SJCRH30 (cell line): ENCODE results near the gene STAT3. TPM values are rescaled to one million over a fixed set of nuclear protein-coding genes. Genes with fewer than 3 reads are reported as not detected.
"Not testable (repeated sequence)": the region's sequence is repeated elsewhere in the genome, so short reads cannot be mapped to it uniquely, and the experiment has no call there.

Experiments used
- DNase-seq, 2 experiments: peaks; one replicate each; pipeline ENCODE4 v3.0.0-alpha.2; 2015 to 2020
- H3K27ac ChIP-seq: fragments of 250-450 bp; sonication (Bioruptor Pico); 2 replicates; pipeline ENCODE4 v1.5.1; 2020; ENCODE audit warnings: mild to moderate bottlenecking, moderate library complexity
- H3K27me3 ChIP-seq: fragments of 250-450 bp; sonication (Bioruptor Pico); 2 replicates; pipeline ENCODE4 v1.5.1; 2020; ENCODE audit warnings: mild to moderate bottlenecking, moderate library complexity
- H3K36me3 ChIP-seq: fragments of 250-450 bp; sonication (Bioruptor Pico); 2 replicates; pipeline ENCODE4 v1.5.1; 2020; ENCODE audit warnings: mild to moderate bottlenecking, moderate library complexity
- H3K4me1 ChIP-seq: fragments of 250-450 bp; sonication (Bioruptor Pico); 2 replicates; pipeline ENCODE4 v1.5.1; 2020; ENCODE audit warnings: mild to moderate bottlenecking, moderate library complexity
- H3K4me3 ChIP-seq: fragments of 250-450 bp; sonication (Bioruptor Pico); 2 replicates; pipeline ENCODE4 v1.5.1; 2020; ENCODE audit warnings: mild to moderate bottlenecking, moderate library complexity
- H3K9me3 ChIP-seq: fragments of 250-450 bp; sonication (Bioruptor Pico); replicated peaks from 2 replicates; pipeline ENCODE4 v1.5.1; 2020; ENCODE audit warnings: mild to moderate bottlenecking, moderate library complexity
- total RNA-seq: library from RNA; depleted of rRNA; stranded (reverse); fragments of >200 nt; shearing (Covaris generic); gene quantifications from 2 replicates; pipeline ENCODE4 v1.2.3, GENCODE V29; 2014; rRNA removed

STAT3 gene
- total RNA-seq, 1 experiment from 2014 or later = 113 TPM

DNA sequence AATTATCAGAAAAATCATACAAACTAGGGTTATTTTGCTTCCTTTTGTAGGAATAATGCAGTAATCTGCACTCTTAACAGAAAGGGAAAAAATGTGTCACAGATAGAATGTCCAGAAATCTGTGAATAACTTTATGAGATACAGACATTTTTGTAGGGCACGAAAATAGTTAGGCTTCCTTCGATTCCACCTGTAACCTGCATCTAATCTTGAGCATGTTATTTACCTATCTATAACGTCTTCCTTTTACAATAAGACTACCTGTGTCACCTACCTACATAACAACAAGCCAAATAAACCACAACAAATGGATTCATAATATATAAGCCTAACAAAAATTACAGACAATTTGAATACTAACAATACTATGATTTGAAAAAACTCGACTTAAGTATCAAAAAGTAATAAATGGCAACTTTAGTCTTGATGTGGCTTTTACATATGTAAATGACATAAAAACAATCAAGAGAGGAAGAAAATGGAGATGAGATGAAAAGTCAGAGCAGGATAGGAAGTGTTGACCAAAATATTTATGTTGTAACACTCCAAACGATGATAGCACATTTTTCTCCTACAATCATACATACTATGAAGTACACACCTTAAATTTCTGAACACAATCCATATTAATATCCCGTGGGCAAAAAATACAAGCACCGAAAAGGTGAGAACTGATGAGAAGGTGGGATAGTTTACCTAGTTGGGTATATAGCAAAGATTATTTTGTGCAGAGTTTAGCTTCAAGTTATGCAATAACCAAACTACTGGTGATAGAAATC lies 114.6 kb downstream of the STAT3 start:
- no peak overlapping the region for H3K4me3 ChIP-seq
- peaks cover 2% of the 10 kb centered on the region; the same call in 1 of the 2 replicates for H3K27me3 ChIP-seq
- no peaks in the 10 kb centered on the region for H3K9me3 ChIP-seq
- no peaks in the 10 kb centered on the region for H3K36me3 ChIP-seq
- no peak overlapping the region for H3K27ac ChIP-seq
- H3K4me1 ChIP-seq = peaks cover 15% of the 10 kb centered on the region
- DNase-seq = no peak

DNA sequence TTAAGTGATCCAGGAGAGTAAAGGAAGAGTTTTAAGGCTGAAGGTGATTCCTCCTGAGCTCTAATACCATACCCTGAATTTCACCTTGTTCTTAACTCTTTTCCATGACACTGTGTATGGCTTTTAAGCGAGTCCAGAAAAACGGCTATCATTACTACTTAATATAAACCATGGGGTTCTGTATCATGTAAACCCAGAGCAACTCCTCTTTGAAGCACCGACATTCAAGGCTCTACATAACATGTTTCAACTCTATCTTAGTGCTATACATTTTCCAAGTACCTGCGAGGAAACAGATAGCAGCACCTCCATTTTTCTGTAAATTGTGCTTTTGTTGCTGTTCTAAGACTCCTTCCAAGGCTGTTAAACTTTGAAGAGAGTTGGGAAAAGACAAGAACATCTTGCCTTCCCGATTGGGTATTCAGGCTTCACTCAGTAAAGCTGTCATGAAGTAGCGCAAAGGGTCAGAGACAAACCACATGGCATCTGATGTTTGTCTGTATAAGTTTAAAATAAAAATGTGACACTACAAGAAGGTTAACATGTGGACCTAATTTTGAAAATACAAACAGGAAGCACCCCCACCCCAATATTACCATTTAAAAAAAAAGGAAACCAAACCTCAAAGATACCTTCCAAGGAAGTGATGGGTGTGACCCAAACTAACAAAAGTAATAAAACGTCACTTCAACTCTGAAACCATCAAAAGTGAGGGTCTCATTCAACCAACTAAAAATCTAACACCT lies 115.9 kb downstream of the STAT3 start:
- no peaks in the 10 kb centered on the region for H3K9me3 ChIP-seq
- H3K36me3 ChIP-seq = no peaks in the 10 kb centered on the region
- H3K4me1 ChIP-seq = peaks cover 15% of the 10 kb centered on the region
- no peaks in the 10 kb centered on the region for H3K27me3 ChIP-seq
- no peak for DNase-seq
- H3K4me3 ChIP-seq = no peak overlapping the region
- H3K27ac ChIP-seq = no peak overlapping the region

DNA sequence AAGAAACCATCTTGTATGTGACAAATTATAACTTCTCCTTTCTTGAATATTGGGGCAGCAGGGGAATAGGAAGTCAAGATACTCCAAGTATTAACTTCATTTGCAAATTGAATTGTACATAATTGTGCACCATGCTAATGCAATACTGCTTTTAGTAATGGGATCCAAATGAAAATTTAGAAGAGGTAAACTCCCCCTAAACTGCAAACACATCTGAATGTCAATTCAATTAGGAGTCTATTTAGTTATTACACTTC lies 116.5 kb downstream of the STAT3 start:
- no peak overlapping the region for H3K27ac ChIP-seq
- H3K9me3 ChIP-seq = no peaks in the 10 kb centered on the region
- DNase-seq = no peak
- no peaks in the 10 kb centered on the region for H3K36me3 ChIP-seq
- H3K27me3 ChIP-seq = no peaks in the 10 kb centered on the region
- peaks cover 9% of the 10 kb centered on the region for H3K4me1 ChIP-seq
- H3K4me3 ChIP-seq = no peak overlapping the region

DNA sequence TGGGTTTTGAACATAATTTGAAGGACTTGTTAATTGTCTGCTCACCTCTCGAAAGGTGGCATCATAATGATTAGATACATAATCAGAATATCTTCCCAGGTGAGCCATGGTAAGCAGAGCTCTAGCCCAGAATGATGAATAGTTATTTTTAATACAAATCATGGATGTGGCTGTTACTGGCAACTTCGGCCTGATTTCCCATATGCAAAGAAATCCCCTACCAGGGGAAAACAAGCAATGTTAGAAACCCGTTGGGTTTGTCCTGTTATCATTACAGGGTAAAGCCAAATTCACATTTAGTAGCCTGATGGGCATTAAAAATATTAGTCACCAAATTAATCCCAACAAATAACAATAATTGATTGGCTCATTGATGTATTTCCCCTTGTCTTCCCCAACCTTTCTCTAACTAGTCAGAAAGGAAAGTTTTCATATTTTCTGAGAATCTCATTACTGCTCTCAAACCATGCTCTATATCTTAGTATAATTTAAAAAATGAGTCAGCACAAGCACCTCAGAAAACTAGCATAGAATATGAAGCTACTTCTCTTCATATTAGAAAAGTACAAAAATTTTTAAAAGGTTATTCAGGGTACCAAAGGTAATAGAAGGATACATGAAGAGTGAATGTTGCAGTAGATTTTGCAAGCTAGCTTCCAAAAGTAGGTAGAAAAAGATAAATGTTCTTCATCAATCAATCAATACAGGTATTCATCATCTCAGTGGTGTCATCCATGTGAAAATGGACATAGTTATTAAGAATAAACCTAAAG lies 117.0 kb downstream of the STAT3 start:
- Histone ChIP-seq H3K27ac (no peak overlapping the region), H3K4me3 (no peak overlapping the region), H3K36me3 (no peaks in the 10 kb centered on the region), H3K9me3 (no peaks in the 10 kb centered on the region), H3K4me1 (peaks cover 9% of the 10 kb centered on the region), H3K27me3 (no peaks in the 10 kb centered on the region)
- DNase-seq = no peak

DNA sequence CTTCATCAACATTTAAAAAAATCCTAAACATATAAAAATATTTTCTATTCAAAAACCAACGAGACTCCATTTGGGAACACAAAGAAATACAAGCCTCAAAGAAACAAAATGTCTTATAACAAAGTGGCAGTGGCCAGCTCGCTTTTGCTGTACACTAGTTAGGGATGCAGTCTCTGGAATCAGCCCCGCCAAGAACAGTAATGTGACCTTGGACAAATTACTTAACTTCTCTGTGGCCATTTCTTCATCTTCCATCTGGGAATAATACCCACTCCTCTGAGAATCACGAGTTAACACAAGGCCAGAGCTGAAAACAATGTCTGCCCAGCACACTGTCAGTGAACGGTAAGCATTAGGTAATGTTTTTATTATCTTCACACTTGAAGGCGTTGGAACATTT lies 117.6 kb downstream of the STAT3 start:
- peaks cover 9% of the 10 kb centered on the region for H3K4me1 ChIP-seq

DNA sequence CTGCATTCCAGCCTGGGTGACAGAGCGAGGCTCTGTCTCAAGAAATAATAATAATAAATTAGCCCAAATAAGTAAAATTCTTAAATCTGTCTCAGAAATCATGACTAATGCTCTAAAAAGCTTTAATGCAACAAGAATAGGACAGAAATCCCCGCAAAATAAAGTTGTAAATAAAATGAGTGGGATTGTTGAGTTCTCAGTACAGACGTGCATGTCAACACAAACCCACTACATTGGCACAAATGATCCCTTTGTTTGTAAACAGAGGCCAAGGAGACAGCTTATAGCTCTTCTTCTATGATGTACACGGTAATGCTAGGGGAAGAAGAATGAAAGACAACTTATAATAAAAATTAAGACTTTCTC lies 118.1 kb downstream of the STAT3 start:
- Histone ChIP-seq H3K9me3 (no peaks in the 10 kb centered on the region), H3K36me3 (no peaks in the 10 kb centered on the region), H3K27me3 (no peaks in the 10 kb centered on the region), H3K27ac (no peak overlapping the region), H3K4me3 (no peak overlapping the region), H3K4me1 (peaks cover 9% of the 10 kb centered on the region)
- DNase-seq = no peak

More for the DNA sequence above, 117.6 kb downstream of the STAT3 start:
- Histone ChIP-seq H3K9me3 (no peaks in the 10 kb centered on the region), H3K27ac (no peak overlapping the region), H3K27me3 (no peaks in the 10 kb centered on the region), H3K4me3 (no peak overlapping the region), H3K36me3 (no peaks in the 10 kb centered on the region)
- no peak for DNase-seq

DNA sequence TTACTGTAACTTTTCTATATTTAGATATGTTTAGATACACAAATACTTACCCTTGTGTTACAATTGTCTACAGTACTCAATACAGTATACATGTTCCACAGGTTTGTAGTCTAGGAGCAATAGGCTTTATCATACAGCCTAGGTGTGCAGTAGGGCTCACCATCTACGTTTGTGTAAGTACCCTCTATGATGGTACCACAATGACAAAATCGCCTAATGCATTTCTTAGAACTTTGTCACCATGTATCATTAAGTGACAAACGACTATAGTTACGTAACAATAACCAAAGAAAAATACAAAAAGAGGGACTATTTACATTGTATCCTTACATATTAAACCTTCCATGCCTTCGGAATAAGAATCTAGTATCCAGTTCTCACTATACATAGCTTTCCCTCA lies 120.0 kb downstream of the STAT3 start:
- Histone ChIP-seq H3K27me3 (no peaks in the 10 kb centered on the region), H3K9me3 (no peaks in the 10 kb centered on the region), H3K36me3 (no peaks in the 10 kb centered on the region), H3K27ac (no peak overlapping the region), H3K4me1 (no peaks in the 10 kb centered on the region; the same call in 1 of the 2 replicates), H3K4me3 (no peak overlapping the region)
- no peak for DNase-seq

DNA sequence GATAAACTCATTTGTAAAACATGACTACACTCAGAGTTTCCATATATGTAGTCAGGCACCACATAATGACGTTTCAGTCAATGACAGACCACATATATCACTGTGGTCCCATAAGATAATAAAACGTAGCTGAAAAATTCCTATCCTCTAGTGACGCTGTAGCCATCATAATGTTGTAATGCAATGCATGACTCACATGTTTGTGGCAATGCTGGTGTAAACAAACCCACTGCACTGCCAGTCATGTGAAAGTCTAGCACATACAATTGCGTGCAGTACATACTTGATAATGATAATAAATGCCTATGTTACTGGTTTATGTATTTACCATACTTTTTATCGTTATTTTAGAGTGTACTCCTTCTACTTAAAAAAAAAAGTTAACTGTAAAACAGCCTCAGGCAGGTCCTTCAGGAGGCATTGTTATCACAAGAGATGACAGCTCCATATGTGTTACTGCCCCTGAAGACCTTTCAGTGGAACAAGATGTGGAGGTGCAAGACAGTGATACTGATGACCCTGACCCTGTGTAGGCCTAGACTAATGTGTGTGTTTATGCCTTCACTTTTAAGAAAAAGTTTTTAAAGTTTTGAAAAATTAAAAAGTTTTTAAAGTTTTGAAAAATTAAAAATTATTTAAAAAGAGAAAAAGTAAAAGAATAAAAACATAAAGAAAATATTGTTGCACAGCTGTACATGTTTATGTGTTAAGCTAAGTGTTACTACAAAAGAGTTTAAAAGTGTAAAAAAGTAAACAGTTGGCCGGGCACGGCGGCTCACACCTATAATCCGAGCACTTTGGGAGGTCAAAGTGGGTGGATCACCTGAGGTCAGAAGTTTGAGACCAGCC lies 121.1 kb downstream of the STAT3 start:
- DNase-seq = no peak
- no peak overlapping the region for H3K27ac ChIP-seq

DNA sequence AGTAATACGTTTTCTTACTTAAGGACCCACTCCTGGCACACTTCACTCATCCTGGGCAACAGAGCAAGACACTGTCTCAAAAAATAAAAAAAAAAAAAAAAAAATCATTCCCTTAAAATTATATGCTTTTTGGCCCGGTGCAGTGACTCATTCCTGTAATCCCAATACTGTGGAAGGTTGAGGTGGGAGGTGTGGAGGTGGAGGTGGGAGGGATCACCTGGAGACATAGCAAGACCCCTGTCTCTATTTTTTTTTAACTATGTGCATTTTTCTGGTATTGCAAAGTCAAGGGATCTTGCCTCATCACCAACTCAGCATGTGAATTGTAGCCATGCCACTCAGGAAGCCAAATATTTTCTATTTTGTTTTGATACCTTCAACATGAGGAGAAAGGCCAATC lies 121.8 kb downstream of the STAT3 start:
- H3K27ac ChIP-seq = no peak overlapping the region
- H3K27me3 ChIP-seq = no peaks in the 10 kb centered on the region
- H3K9me3 ChIP-seq = no peaks in the 10 kb centered on the region
- no peaks in the 10 kb centered on the region; the same call in 1 of the 2 replicates for H3K4me1 ChIP-seq
- H3K36me3 ChIP-seq = no peaks in the 10 kb centered on the region
- no peak overlapping the region for H3K4me3 ChIP-seq
- no peak for DNase-seq

More for the DNA sequence above, 121.1 kb downstream of the STAT3 start:
- no peaks in the 10 kb centered on the region for H3K9me3 ChIP-seq
- H3K4me1 ChIP-seq = no peaks in the 10 kb centered on the region; the same call in 1 of the 2 replicates
- H3K27me3 ChIP-seq = no peaks in the 10 kb centered on the region
- H3K4me3 ChIP-seq = no peak overlapping the region
- H3K36me3 ChIP-seq = no peaks in the 10 kb centered on the region

DNA sequence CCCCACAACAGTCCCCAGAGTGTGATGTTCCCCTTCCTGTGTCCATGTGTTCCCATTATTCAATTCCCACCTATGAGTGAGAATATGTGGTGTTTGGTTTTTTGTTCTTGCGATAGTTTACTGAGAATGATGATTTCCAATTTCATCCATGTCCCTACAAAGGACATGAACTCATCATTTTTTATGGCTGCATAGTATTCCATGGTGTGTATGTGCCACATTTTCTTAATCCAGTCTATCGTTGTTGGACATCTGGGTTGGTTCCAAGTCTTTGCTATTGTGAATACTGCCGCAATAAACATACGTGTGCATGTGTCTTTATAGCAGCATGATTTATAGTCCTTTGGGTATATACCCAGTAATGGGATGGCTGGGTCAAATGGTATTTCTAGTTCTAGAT lies 123.9 kb downstream of the STAT3 start:
- not testable (repeated sequence) for H3K4me1 ChIP-seq, H3K27me3 ChIP-seq, H3K9me3 ChIP-seq, H3K4me3 ChIP-seq, DNase-seq, H3K27ac ChIP-seq, H3K36me3 ChIP-seq

Other genes with a start within 250 kb of the STAT3 start
- 90.2 and 91.1 TPM in 2 replicates for gene RAB5C, start 233.5 kb downstream of the STAT3 start, total RNA-seq
- gene KCNH4, start 207.3 kb downstream of the STAT3 start, total RNA-seq = 0.04 TPM in 1 of 2 replicates, not detected in the other
- 1.0 TPM in 1 of 2 replicates, not detected in the other for gene HCRT, start 203.0 kb downstream of the STAT3 start, total RNA-seq
- 6.7 and 9.9 TPM in 2 replicates for gene GHDC, start 193.9 kb downstream of the STAT3 start, total RNA-seq
- gene STAT5B, start 112.1 kb downstream of the STAT3 start, total RNA-seq = 25.7 and 31.1 TPM in 2 replicates
- 5.0 and 5.9 TPM in 2 replicates for gene STAT5A, start 99.9 kb downstream of the STAT3 start, total RNA-seq
- 46.9 and 47.8 TPM in 2 replicates for gene CAVIN1, start 34.8 kb upstream of the STAT3 start, total RNA-seq
- 25.3 and 30.9 TPM in 2 replicates for gene ATP6V0A1, start 70.4 kb upstream of the STAT3 start, total RNA-seq
- gene NAGLU, start 147.8 kb upstream of the STAT3 start, total RNA-seq = 20.6 and 22.2 TPM in 2 replicates
- gene HSD17B1, start 164.5 kb upstream of the STAT3 start, total RNA-seq = 0.73 and 0.76 TPM in 2 replicates
- 33.7 and 36.3 TPM in 2 replicates for gene COASY, start 173.7 kb upstream of the STAT3 start, total RNA-seq
- 44.5 and 48.4 TPM in 2 replicates for gene MLX, start 178.7 kb upstream of the STAT3 start, total RNA-seq
- gene PSMC3IP, start 189.3 kb upstream of the STAT3 start, total RNA-seq = 23.8 and 29.7 TPM in 2 replicates
- gene RETREG3, start 220.9 kb upstream of the STAT3 start, total RNA-seq = 34.5 and 36.2 TPM in 2 replicates
- 111 and 122 TPM in 2 replicates for gene TUBG1, start 221.2 kb upstream of the STAT3 start, total RNA-seq